ENCODE measurements around the gene PPP1R9B. TPM values are rescaled to one million over a fixed set of nuclear protein-coding genes. Genes with fewer than 3 reads are reported as not detected.

Gene PPP1R9B
- total and polyA plus RNA-seq, 2 donors (not counting 1 experiment from before 2014, with no cell fraction given), result 80.7 to 220 TPM

GRCh38 chr17:50093246-50093645, 57.2 kb downstream of the PPP1R9B start:
- no peak for ATAC-seq (ENCODE audit: low read depth)
- peaks cover 0 to 3% (median 0%) of the 10 kb centered on the region in 4 experiments for H3K27me3 ChIP-seq (replicated peaks in 1 of 4; ENCODE audit: control extremely low read depth in 1 of 4, control insufficient read depth in 3 of 4, insufficient read depth in 4 of 4, low read length in 3 of 4)
- peaks cover 8 to 20% of the 10 kb centered on the region in 2 donors for H3K4me1 ChIP-seq (ENCODE audit: control insufficient read depth in 2 of 2, insufficient read depth in 2 of 2, low read length in 2 of 2)
- H3K4me2 ChIP-seq (replicated peaks; ENCODE audit: low read depth, low read length, poor library complexity, severe bottlenecking), result no peak overlapping the region
- Mint-ChIP-seq H3K27me3 (no peaks in the 10 kb centered on the region), H3K27ac (peak overlapping the region; percentile 10), H3K9me3 (ENCODE audit: insufficient read depth) (no peaks in the 10 kb centered on the region), H3K4me3 (no peak overlapping the region), H3K4me1 (peaks cover 25% of the 10 kb centered on the region)
- intact Hi-C loops (cut with micrococcal nuclease), result loop anchor here (10.0 kb wide), 1 partner anchor 282 kb away; the partner anchor contains the start of genes EME1 and MRPL27
- H3K36me3 ChIP-seq (replicated peaks in 1 of 2; ENCODE audit: control extremely low read depth in 1 of 2, control insufficient read depth in 1 of 2, extremely low read depth in 1 of 2, insufficient read depth in 2 of 2, low read length in 1 of 2), result peaks cover 0 to 8% of the 10 kb centered on the region in 2 experiments
- WGBS (ENCODE audit: insufficient coverage), result 96% methylated on average over 3 of the region's 3 CpGs
- no peak overlapping the region for H3K27ac ChIP-seq (ENCODE audit: low read length in 2 of 2)
- peaks cover 6% of the 10 kb centered on the region for H4K20me1 ChIP-seq (ENCODE audit: control insufficient read depth, insufficient read depth, low read length, poor library complexity, severe bottlenecking)
- DNase-seq, result no peak
- TF ChIP-seq CTCF (IDR thresholded peaks at IDR 0.05), result no peak
- TF ChIP-seq EZH2 (IDR thresholded peaks at IDR 0.05; ENCODE audit: borderline replicate concordance, insufficient read depth, low read depth, low read length, poor library complexity, severe bottlenecking), result no peak
- no peak overlapping the region for H3K4me3 ChIP-seq (ENCODE audit: control extremely low read depth in 1 of 5, extremely low read depth in 1 of 5, insufficient read depth in 1 of 5, low read depth in 2 of 5, low read length in 4 of 5)
- no peak overlapping the region for H3K9ac ChIP-seq (ENCODE audit: low read length)
- no peaks in the 10 kb centered on the region for H3K9me3 ChIP-seq (ENCODE audit: control extremely low read depth in 1 of 3, control insufficient read depth in 2 of 3, insufficient read depth in 1 of 3, low read length in 2 of 3)
- POLR2A ChIA-PET, result interaction anchor here (0.7 kb wide), 1 partner anchor 277 kb away, joined by 5 read pairs; no protein-coding TSS in a partner anchor
- CTCF ChIA-PET, result interaction anchor here (0.7 to 4.2 kb wide), 25 partner anchors 9 to 240 kb away, joined by 3 to 47 read pairs (median 8); partner anchors contain the start of genes ITGA3 and PPP1R9B
- peaks cover 13% of the 10 kb centered on the region for H3K79me2 ChIP-seq (ENCODE audit: control insufficient read depth, insufficient read depth, low read length)
- H2AFZ ChIP-seq (ENCODE audit: insufficient read depth, low read depth, low read length, poor library complexity, severe bottlenecking), result no peak overlapping the region

GRCh38 chr17:50091918-50092285, 58.6 kb downstream of the PPP1R9B start:
- H3K4me3 ChIP-seq (ENCODE audit: control extremely low read depth in 1 of 5, extremely low read depth in 1 of 5, insufficient read depth in 1 of 5, low read depth in 2 of 5, low read length in 4 of 5), result no peak overlapping the region
- no peak overlapping the region for H3K9ac ChIP-seq (ENCODE audit: low read length)
- CTCF ChIA-PET, result interaction anchor here (0.9 to 4.2 kb wide), 11 partner anchors 12 to 211 kb away, joined by 3 to 47 read pairs (median 5); partner anchors contain the start of gene PPP1R9B
- no peak overlapping the region for H2AFZ ChIP-seq (ENCODE audit: insufficient read depth, low read depth, low read length, poor library complexity, severe bottlenecking)
- H3K4me1 ChIP-seq (ENCODE audit: control insufficient read depth in 2 of 2, insufficient read depth in 2 of 2, low read length in 2 of 2), result peaks cover 8 to 19% of the 10 kb centered on the region in 2 donors
- no peaks in the 10 kb centered on the region for H3K9me3 ChIP-seq (ENCODE audit: control extremely low read depth in 1 of 3, control insufficient read depth in 2 of 3, insufficient read depth in 1 of 3, low read length in 2 of 3)
- POLR2A ChIA-PET, result no interaction called here
- DNase-seq (no peak), ATAC-seq (ENCODE audit: low read depth) (no peak)
- intact Hi-C loops (cut with micrococcal nuclease), result loop anchor here (10.0 kb wide), 1 partner anchor 283 kb away; the partner anchor contains the start of genes EME1 and MRPL27
- Mint-ChIP-seq H3K9me3 (ENCODE audit: insufficient read depth) (no peaks in the 10 kb centered on the region), H3K4me3 (no peak overlapping the region), H3K27me3 (no peaks in the 10 kb centered on the region), H3K4me1 (peaks cover 25% of the 10 kb centered on the region), H3K27ac (peak overlapping the region; percentile 26)
- no peak overlapping the region for H3K27ac ChIP-seq (ENCODE audit: low read length in 2 of 2)
- no peaks in the 10 kb centered on the region for H3K36me3 ChIP-seq (replicated peaks in 1 of 2; ENCODE audit: control extremely low read depth in 1 of 2, control insufficient read depth in 1 of 2, extremely low read depth in 1 of 2, insufficient read depth in 2 of 2, low read length in 1 of 2)
- TF ChIP-seq EZH2 (IDR thresholded peaks at IDR 0.05; ENCODE audit: borderline replicate concordance, insufficient read depth, low read depth, low read length, poor library complexity, severe bottlenecking) (no peak), CTCF (IDR thresholded peaks at IDR 0.05) (no peak)
- H3K79me2 ChIP-seq (ENCODE audit: control insufficient read depth, insufficient read depth, low read length), result peaks cover 13% of the 10 kb centered on the region
- peaks cover 6% of the 10 kb centered on the region for H4K20me1 ChIP-seq (ENCODE audit: control insufficient read depth, insufficient read depth, low read length, poor library complexity, severe bottlenecking)
- peaks cover 0 to 3% (median 0%) of the 10 kb centered on the region in 4 experiments for H3K27me3 ChIP-seq (replicated peaks in 1 of 4; ENCODE audit: control extremely low read depth in 1 of 4, control insufficient read depth in 3 of 4, insufficient read depth in 4 of 4, low read length in 3 of 4)
- 60% methylated on average over 1 of the region's 2 CpGs for WGBS (ENCODE audit: insufficient coverage)
- no peak overlapping the region for H3K4me2 ChIP-seq (replicated peaks; ENCODE audit: low read depth, low read length, poor library complexity, severe bottlenecking)
